ENCODE data around the gene RAB1A.

DNA sequence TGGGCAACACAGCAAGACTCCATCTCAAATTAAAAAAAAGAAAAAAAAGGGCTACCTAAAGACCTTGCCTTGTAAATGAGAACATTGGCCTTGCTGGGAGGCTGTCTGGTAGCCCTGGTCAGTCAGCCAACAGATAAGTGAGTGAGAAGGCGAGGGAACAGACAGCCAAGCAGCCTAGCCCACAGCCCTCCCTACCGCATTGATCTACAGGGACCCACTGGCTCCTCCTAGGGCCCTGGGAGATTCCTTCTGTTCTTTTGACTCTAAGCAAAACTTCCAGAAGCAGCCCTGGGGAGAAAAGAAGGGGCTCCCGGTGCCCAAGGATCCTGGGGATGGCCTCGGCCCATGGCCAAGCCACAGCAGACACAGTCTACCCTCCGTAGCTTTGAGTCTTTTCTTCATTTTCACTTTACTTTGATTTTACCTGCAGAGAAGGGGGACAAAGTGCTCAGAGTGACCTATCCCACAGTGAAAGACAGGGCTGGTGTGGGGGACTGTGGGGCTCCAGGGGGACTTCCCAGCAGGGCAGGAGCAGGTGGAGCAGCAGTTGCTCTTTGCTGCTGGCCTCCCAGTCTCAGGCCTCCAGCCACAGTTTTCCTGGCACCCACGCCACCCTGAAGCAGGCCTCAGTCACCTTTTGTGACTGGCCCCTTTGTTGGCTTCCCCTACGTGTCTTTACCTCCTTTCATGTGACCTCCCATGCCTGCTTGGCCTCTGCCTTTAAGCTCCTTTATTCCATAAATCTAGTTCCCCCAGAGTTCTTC lies 68.6 kb downstream of the RAB1A start:
- TF ChIP-seq, protein P1, sequence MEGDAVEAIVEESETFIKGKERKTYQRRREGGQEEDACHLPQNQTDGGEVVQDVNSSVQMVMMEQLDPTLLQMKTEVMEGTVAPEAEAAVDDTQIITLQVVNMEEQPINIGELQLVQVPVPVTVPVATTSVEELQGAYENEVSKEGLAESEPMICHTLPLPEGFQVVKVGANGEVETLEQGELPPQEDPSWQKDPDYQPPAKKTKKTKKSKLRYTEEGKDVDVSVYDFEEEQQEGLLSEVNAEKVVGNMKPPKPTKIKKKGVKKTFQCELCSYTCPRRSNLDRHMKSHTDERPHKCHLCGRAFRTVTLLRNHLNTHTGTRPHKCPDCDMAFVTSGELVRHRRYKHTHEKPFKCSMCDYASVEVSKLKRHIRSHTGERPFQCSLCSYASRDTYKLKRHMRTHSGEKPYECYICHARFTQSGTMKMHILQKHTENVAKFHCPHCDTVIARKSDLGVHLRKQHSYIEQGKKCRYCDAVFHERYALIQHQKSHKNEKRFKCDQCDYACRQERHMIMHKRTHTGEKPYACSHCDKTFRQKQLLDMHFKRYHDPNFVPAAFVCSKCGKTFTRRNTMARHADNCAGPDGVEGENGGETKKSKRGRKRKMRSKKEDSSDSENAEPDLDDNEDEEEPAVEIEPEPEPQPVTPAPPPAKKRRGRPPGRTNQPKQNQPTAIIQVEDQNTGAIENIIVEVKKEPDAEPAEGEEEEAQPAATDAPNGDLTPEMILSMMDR (IDR thresholded peaks at IDR 0.05) = no peak
- no peak for TF ChIP-seq POLR2A (IDR thresholded peaks at IDR 0.05)

Measured in thyroid gland (tissue), 4 donors.